ENCODE results near the gene LGMN.
A peak's percentile ranks its signal among the peaks of the same experiment; 100 is the strongest.
"Not testable (repeated sequence)": the region's sequence is repeated elsewhere in the genome, so short reads cannot be mapped to it uniquely, and the experiment has no call there.

Gene LGMN

GRCh38 chr14:92692822-92693226 is 55.6 kb downstream of the LGMN start:
- no peak for DNase-seq

- peak; percentile 15 for DNase-seq
Measured at GRCh38 chr14:92690171-92691011, 58.0 kb downstream of the LGMN start.

GRCh38 chr14:92688434-92689375 is 59.7 kb downstream of the LGMN start:
- no peak for DNase-seq

GRCh38 chr14:92687681-92688433 is 60.6 kb downstream of the LGMN start:
- DNase-seq, result no peak

- DNase-seq, result peak; percentile 83
Measured at GRCh38 chr14:92686900-92687427, 61.5 kb downstream of the LGMN start.

- no peak for DNase-seq
Measured at GRCh38 chr14:92686411-92686899, 62.0 kb downstream of the LGMN start.

- no peak for DNase-seq
Measured at GRCh38 chr14:92685784-92686355, 62.6 kb downstream of the LGMN start.

- no peak for DNase-seq
Measured at GRCh38 chr14:92684801-92685560, 63.4 kb downstream of the LGMN start.

- no peak for DNase-seq
Measured at GRCh38 chr14:92683041-92683440, 65.4 kb downstream of the LGMN start.

GRCh38 chr14:92680781-92681650 is 67.4 kb downstream of the LGMN start:
- peak; percentile 85 for DNase-seq

- DNase-seq, result not testable (repeated sequence)
Measured at GRCh38 chr14:92680330-92680729, 68.1 kb downstream of the LGMN start.

- no peak for DNase-seq
Measured at GRCh38 chr14:92679246-92679645, 69.2 kb downstream of the LGMN start.

- DNase-seq, result no peak
Measured at GRCh38 chr14:92678766-92679165, 69.7 kb downstream of the LGMN start.

GRCh38 chr14:92677955-92678354 is 70.5 kb downstream of the LGMN start:
- no peak for DNase-seq

- DNase-seq, result peak; percentile 63
Measured at GRCh38 chr14:92677087-92677668, 71.2 kb downstream of the LGMN start.

GRCh38 chr14:92676403-92677086 is 71.9 kb downstream of the LGMN start:
- DNase-seq, result no peak

GRCh38 chr14:92675976-92676375 is 72.5 kb downstream of the LGMN start:
- DNase-seq, result no peak

- no peak for DNase-seq
Measured at GRCh38 chr14:92675421-92675820, 73.0 kb downstream of the LGMN start.

- DNase-seq, result no peak
Measured at GRCh38 chr14:92673601-92674150, 74.8 kb downstream of the LGMN start.

Data from activated CD4-positive, alpha-beta T cell treated with anti-CD3 and anti-CD28 coated beads, Interleukin-2, Interleukin-6, amounts not matched to agents 100 ng/mL and 50 ng/mL, durations not matched to agents 16 hours and 8 hours (primary cell).